ENCODE results near the gene TMPRSS13.

- no peak for TF ChIP-seq POLR2A (IDR thresholded peaks at IDR 0.05)
- TF ChIP-seq CTCF (IDR thresholded peaks at IDR 0.05), result no peak
Measured at GRCh38 chr11:117972044-117972443, 42.8 kb upstream of the TMPRSS13 start.
